DOHH2 (cell line): ENCODE data around the gene THEM5.

Source experiments
- EZH2phosphoT487 ChIP-seq: fragments of 200-600 bp; sonication (generic); IDR thresholded peaks from 2 replicates; pipeline ENCODE4 v1.6.1; 2017; ENCODE audit warnings: borderline replicate concordance, mild to moderate bottlenecking, antibody characterized with exemption, low read length, moderate library complexity, mixed read lengths
- TF ChIP-seq, protein P1 (sequence below): fragments of 200-600 bp; sonication (generic); IDR thresholded peaks from one replicate; pipeline ENCODE4 v1.5.1; 2014; ENCODE audit warnings: antibody characterized with exemption, mild to moderate bottlenecking, low read depth, low read length; ENCODE audit not compliant: poor library complexity, severe bottlenecking

DNA sequence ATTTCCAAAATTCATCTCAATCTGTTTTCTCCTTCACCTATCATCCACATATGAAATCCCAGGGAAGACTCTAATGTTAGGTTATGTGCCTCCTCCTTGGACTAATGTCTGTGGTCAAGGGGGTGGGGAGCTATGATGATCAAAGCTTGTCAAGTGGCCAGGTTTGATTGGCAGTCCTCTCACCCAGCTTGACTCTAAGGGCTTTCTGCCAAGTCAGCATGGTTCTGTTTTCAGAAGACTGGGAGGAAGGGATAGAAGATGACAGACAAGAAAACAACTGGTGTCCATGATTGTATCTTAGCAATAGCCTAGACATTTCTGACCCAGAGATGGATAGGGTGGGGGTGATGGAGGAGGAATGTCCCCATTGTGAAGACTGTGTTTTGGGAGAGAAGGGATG, 9.1 kb upstream of the THEM5 start:
- TF ChIP-seq, protein P1, sequence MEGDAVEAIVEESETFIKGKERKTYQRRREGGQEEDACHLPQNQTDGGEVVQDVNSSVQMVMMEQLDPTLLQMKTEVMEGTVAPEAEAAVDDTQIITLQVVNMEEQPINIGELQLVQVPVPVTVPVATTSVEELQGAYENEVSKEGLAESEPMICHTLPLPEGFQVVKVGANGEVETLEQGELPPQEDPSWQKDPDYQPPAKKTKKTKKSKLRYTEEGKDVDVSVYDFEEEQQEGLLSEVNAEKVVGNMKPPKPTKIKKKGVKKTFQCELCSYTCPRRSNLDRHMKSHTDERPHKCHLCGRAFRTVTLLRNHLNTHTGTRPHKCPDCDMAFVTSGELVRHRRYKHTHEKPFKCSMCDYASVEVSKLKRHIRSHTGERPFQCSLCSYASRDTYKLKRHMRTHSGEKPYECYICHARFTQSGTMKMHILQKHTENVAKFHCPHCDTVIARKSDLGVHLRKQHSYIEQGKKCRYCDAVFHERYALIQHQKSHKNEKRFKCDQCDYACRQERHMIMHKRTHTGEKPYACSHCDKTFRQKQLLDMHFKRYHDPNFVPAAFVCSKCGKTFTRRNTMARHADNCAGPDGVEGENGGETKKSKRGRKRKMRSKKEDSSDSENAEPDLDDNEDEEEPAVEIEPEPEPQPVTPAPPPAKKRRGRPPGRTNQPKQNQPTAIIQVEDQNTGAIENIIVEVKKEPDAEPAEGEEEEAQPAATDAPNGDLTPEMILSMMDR, result no peak
- no peak for TF ChIP-seq EZH2phosphoT487
